GM12892 (cell line): ENCODE measurements around the gene ZNF689.

ENCODE experiments used
- POLR2A ChIP-seq: IDR thresholded peaks from 2 replicates; pipeline ENCODE4 v1.6.1; 2011; ENCODE audit warnings: low read depth, low read length, control low read depth
- POLR2AphosphoS5 ChIP-seq: IDR thresholded peaks from 2 replicates; pipeline ENCODE4 v1.6.1; 2011; ENCODE audit warnings: low read depth, low read length, control low read depth
- TAF1 ChIP-seq: IDR thresholded peaks from 2 replicates; pipeline ENCODE4 v1.6.1; 2011; ENCODE audit warnings: low read depth, mild to moderate bottlenecking, control low read depth, low read length, borderline replicate concordance

- TF ChIP-seq POLR2AphosphoS5 (no peak), POLR2A (no peak), TAF1 (no peak)
Observed at GRCh38 chr16:30620169-30620568, 10.0 kb upstream of the ZNF689 start.
